Measurements from ENCODE around the gene TENT5C.
A peak's percentile ranks its signal among the peaks of the same experiment; 100 is the strongest.

The TENT5C gene

GRCh38 chr1:117633423-117633822 lies 27.6 kb downstream of the TENT5C start:
- H3K4me3 ChIP-seq = no peak overlapping the region
- DNase-seq (ENCODE audit: low spot score) = peak; percentile 60
- no peak overlapping the region for H3K27ac ChIP-seq
- TF ChIP-seq, protein P1, sequence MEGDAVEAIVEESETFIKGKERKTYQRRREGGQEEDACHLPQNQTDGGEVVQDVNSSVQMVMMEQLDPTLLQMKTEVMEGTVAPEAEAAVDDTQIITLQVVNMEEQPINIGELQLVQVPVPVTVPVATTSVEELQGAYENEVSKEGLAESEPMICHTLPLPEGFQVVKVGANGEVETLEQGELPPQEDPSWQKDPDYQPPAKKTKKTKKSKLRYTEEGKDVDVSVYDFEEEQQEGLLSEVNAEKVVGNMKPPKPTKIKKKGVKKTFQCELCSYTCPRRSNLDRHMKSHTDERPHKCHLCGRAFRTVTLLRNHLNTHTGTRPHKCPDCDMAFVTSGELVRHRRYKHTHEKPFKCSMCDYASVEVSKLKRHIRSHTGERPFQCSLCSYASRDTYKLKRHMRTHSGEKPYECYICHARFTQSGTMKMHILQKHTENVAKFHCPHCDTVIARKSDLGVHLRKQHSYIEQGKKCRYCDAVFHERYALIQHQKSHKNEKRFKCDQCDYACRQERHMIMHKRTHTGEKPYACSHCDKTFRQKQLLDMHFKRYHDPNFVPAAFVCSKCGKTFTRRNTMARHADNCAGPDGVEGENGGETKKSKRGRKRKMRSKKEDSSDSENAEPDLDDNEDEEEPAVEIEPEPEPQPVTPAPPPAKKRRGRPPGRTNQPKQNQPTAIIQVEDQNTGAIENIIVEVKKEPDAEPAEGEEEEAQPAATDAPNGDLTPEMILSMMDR (IDR thresholded peaks at IDR 0.05) = no peak

DNA sequence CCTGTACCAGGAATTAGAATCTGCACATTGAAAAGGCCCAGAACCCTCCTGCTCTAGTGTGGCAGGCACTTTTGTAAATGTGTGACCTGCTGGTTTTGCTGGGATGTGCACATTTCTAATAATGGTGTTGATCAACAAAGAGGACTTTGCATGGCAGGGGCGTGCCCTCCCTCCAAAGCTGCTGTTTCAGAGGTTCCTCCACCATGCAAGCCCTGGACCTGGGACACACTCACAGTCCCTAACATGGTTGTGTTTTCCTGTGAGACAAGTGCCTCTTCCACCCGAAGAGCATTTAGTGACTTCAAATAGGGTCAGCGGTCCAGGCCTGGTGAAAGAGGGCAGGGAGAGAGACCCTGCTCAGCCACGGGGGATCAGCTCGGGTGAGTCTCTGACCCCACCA lies 28.1 kb downstream of the TENT5C start:
- TF ChIP-seq, protein P1 (IDR thresholded peaks at IDR 0.05) = no peak
- no peak overlapping the region for H3K27ac ChIP-seq
- no peak overlapping the region for H3K4me3 ChIP-seq
- DNase-seq (ENCODE audit: low spot score) = peak; percentile 54

- no peak overlapping the region for H3K27ac ChIP-seq
- H3K4me3 ChIP-seq = no peak overlapping the region
- peak; percentile 46 for DNase-seq (ENCODE audit: low spot score)
- TF ChIP-seq, protein P1 (IDR thresholded peaks at IDR 0.05) = no peak
Measured at GRCh38 chr1:117634631-117635030, 28.8 kb downstream of the TENT5C start.

- Histone ChIP-seq H3K4me3 (no peak overlapping the region), H3K27ac (no peak overlapping the region)
- TF ChIP-seq, protein P1 (IDR thresholded peaks at IDR 0.05) = no peak
- DNase-seq (ENCODE audit: low spot score) = no peak
Measured at GRCh38 chr1:117635805-117636204, 30.0 kb downstream of the TENT5C start.

- H3K4me3 ChIP-seq = no peak overlapping the region
- peak; percentile 53 for DNase-seq (ENCODE audit: low spot score)
- no peak overlapping the region for H3K27ac ChIP-seq
- TF ChIP-seq, protein P1 (IDR thresholded peaks at IDR 0.05) = no peak
Measured at GRCh38 chr1:117636637-117637425, 31.0 kb downstream of the TENT5C start.

DNA sequence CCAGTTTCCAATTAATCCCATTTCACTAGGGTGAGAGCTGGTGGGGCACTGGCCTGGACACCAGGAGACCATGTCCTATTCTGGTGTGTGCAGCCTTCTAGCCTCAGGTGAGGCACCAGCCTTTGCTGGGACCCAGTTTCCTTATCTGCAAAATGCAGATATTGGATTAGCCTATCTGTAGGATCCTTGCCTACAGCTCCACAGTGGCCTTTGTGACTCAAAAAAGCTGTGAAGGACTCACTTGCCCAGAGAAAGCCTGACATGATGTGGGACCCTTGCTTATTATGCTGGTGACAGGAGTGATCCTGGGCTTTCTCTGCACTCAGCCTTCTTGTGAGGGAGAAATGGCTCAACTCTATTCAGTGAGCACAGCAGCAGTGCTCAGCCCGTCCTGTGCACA lies 32.3 kb downstream of the TENT5C start:
- Histone ChIP-seq H3K27ac (no peak overlapping the region), H3K4me3 (no peak overlapping the region)
- DNase-seq (ENCODE audit: low spot score) = peak; percentile 52
- TF ChIP-seq, protein P1 (IDR thresholded peaks at IDR 0.05) = no peak

GRCh38 chr1:117638759-117639158 lies 32.9 kb downstream of the TENT5C start:
- no peak for DNase-seq (ENCODE audit: low spot score)
- no peak overlapping the region for H3K4me3 ChIP-seq
- TF ChIP-seq, protein P1 (IDR thresholded peaks at IDR 0.05) = no peak
- H3K27ac ChIP-seq = no peak overlapping the region

All from coronary artery (tissue), 2 donors.